Middle frontal gyrus (tissue), 1 donor: ENCODE measurements around the gene GRAMD1C.
"Not testable (repeated sequence)": the region's sequence is repeated elsewhere in the genome, so short reads cannot be mapped to it uniquely, and the experiment has no call there.

Experiments used
- DNase-seq: peaks from one replicate; pipeline ENCODE4 v3.0.0-alpha.2; 2015; ENCODE audit warnings: low spot score; ENCODE audit errors: extremely low spot score

GRAMD1C gene

DNA sequence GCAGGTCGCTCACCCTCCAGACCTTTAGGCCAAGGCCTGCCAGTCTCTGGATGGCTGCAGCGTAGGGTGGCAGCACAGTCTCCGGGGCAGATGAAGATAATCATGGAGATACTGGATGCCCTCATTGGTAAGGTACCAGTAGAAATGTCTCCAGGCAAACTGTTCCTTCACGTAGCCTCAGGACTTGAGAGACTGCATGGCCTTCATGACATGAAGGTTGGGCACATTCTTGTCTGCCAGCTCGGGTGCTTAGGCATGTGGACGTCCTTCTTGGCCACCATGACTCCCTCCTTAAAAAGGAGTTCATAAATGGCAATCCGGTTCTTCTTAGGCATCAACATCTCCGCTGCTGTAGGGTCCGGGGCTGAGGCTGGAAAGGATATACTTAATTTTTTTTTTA lies 11.8 kb downstream of the GRAMD1C start:
- DNase-seq = not testable (repeated sequence)

- no peak for DNase-seq
Measured at GRCh38 chr3:113852506-113852905, 13.9 kb downstream of the GRAMD1C start.

DNA sequence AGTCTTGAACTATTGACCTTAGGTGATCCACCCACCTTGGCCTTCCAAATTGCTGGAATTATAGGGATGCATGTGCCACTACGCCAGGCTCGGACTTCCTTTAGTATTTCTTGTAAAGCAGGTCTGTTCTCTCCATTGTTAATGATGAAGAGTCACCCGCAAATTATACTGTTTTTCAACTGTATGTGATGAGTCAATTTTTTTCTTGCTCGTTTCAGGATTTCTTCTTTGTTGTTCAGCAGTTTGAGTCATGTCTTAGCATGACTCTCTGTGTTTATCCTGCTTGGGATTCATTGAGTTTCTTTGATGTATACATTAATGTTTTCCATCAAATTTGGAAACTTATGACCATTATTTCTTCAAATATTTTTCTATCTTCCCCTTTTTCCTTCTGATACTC lies 28.9 kb downstream of the GRAMD1C start:
- no peak for DNase-seq

DNA sequence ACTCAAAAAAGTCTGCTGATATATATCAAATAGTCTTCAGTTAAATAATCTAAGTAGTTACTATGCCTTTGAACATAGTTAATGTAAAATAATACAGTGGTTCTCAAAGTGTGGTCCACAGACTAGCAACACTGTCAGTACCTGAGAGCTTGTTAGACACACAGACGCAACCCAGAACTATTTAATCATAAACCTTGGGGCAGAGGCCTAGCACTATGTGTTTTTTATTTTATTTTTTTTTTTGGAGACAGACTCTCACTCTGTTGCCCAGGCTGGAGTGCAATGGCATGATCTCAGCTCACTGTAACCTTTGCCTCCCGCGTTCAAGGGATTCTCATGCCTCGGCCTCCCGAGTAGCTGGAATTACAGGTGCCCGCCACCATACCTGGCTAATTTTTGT lies 34.7 kb downstream of the GRAMD1C start:
- no peak for DNase-seq

- DNase-seq = no peak
Measured at GRCh38 chr3:113873814-113874526, 35.4 kb downstream of the GRAMD1C start.

DNA sequence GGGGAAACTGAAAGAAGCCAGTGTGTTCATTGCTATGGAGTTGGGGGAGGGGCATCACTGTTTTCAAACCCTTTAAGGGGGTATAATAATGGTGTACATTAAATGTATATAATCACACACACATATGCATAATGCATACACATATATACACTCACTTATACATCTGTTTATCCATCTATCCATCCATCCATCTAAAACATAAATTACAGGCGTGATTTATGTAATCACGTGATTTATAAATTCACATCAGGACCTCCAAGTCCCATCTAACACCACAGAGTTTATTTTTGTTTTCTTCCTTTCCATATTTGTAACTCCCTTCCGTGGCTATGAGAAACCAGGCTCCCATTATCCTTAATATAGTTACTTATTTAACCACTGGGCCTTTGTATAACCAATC lies 39.8 kb downstream of the GRAMD1C start:
- no peak for DNase-seq

DNA sequence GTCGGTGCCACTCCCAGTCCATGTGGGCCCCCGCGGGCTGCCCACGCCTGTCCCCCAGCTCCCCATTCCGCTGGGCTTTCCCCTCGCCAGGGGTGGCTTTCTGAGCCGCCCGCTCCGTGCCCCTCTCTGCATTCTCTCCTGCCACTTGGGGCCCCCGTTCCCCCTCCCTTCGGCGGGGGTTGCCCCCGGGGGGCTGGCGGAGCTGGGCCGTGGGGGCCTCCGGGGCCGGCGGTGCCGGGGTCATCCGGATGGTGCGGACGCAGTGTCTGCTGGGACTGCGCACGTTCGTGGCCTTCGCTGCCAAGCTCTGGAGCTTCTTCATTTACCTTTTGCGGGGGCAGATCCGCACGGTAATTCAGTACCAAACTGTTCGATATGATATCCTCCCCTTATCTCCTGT lies 46.5 kb downstream of the GRAMD1C start:
- DNase-seq = no peak

DNA sequence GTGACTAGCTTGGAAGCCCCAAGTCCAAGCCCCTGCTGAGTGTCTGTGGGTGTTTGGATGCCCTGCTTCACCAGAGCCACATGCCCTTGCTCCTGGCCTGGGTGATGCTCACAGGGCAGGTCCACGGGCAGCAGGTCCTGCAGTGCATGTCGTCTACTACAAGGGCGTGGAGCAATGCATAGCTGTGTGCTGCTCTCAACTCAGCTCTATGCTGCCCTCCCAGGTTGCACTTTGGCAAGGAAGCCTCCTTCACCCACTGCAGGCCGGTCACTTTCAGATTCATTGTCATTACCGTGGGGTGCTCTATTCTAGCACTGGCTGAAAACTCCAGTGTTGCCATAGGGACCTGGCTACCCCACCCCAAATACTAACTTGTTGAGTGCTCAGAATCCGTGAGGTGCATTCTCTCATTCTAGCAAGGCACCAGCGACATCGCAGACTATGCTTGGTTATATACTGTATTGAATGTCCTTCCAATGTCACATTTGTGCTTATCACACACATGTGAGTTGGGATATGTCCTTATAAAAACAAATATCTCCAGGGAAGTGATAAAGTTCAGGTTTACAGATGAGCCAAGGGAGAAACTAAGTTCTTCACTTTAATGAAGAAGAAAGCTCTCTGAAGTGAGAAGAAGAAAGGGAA lies 51.8 kb downstream of the GRAMD1C start:
- no peak for DNase-seq

GRCh38 chr3:113894927-113895326 lies 56.3 kb downstream of the GRAMD1C start:
- DNase-seq = no peak

DNA sequence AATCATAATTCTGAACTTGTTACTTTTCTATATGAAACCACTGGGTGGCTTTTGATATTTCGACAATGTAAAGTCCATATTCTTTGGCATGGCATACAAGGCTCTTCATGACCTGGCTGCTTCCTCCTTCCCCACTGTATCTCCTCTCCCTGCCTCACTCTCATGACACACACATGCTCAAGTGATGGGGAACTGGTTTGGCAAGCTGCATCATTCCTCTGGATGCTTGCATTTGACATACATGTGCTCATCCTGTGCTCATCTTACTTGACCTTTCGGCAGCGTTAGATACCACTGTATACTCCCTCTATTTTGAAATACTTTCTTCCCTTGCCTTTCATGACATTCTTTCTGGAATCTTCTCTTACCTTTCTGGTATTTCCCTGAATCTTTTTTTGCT lies 57.4 kb downstream of the GRAMD1C start:
- no peak for DNase-seq

- DNase-seq = no peak
Measured at GRCh38 chr3:113896930-113897329, 58.3 kb downstream of the GRAMD1C start.

DNA sequence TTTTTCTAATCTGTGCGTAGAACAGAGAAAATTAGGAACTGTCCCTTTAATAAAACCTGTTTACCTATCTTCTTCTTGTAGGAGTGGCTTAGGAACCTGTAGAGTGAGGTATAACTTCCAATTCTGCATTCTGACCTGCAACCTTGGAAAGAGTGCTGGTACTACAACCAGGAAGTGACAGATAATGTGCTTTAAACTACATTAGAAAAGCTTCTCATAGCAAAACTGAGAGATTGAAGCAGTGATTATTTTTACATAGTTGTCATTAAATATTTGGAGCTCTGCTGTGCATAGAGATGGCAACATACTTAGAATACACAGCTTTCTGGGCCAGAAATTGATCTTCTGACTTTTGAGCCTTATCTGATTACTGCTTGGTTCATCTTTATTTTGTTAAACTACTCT lies 58.8 kb downstream of the GRAMD1C start:
- DNase-seq = no peak

DNA sequence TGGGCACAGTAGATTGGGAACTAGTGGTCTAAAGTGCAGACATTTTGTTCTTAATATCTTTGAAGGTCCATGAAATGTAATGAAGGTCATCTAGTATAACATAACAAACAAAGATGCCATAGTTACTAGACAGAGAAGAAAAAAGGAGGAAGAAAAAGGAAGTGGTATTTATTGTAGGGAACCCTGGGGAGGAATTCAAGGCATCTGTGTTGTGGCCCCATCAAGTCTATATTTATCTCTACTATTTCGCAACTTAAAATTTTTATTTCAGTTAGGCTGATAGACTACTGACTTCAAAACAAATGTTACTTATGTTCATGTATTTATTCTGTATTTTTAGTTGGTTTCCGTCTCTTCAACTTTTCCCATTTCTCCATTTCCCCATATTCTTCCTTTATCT lies 60.3 kb downstream of the GRAMD1C start:
- no peak for DNase-seq

DNA sequence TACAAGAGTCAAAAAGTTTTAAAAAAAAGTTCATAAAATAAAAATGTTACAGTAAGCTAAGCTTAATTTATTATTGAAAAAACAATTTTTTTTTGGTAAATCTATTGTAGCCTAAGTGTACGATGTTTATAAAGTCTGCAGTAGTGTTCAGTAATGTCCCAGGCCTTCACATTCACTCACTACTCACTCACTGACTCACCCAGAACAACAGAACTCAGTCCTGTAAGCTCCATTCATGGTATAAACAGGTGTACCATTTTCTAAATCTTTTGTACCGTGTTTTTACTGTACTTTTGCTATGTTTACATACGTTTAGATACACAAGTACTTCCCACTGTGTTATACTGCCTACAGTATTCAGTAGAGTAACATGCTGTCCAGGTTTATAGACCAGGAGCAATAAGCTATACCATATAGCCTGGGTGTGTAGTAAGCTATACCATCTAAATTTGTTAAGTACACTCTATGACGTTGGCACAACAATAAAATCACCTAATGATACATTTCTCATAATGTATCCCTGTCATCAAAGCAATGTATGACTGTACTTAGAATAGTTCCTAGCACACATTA lies 68.1 kb downstream of the GRAMD1C start:
- no peak for DNase-seq

DNA sequence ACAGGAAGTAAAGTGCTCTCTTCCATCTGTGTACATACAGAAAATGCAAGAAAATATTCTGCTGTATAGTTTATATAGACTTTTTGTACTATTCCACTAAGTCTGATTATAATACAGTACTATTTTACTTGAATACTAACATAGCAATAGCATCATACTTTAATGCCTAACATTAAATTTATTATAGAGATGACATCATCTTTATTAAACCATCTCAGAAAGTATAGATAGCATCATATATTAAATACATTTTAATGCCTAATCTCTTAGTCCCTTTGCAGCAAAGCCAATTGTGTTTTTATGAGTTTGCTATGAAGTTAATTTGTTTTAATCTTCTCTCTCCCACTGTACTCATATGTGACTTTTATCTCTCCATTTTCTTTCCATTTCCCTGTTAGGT lies 69.5 kb downstream of the GRAMD1C start:
- DNase-seq = no peak

DNA sequence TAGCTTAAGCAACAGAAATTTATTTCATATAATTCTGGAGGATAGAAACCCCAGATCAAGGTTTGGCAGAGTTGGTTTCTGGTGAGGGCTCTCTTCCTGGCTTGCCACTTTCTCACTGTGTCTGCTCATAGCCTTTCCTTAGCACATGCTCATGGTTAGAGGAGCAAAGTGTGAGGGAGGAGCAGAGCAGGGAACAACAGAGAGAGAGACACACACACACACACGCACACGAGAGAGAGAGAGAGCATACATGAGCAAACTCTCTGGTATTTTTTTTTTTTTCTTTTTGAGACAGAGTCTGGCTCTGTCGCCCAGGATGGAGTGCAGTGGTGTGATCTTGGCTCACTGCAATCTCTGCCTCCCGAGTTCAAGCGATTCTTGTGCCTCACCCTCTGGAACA lies 72.4 kb downstream of the GRAMD1C start:
- no peak for DNase-seq

- no peak for DNase-seq
Measured at GRCh38 chr3:113912552-113913236, 74.1 kb downstream of the GRAMD1C start.

DNA sequence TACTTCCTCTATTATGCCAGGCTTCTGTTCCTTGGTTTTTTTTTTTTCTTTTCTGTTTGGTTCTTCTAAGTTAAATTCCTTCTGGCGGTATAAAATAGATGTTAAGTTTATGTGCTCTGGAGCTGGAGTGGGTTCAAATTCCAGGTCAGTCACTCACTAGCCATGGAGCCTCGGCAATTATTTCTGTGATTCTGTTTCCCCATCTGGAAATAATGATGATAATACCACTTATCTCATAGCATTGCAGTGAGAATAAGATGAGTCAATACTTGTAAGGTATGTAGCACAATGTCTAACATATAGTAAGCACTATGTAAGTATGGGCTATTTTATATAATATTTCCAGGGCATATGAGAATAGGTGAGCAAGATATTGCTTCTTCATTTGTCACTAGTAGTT lies 76.1 kb downstream of the GRAMD1C start:
- DNase-seq = no peak

DNA sequence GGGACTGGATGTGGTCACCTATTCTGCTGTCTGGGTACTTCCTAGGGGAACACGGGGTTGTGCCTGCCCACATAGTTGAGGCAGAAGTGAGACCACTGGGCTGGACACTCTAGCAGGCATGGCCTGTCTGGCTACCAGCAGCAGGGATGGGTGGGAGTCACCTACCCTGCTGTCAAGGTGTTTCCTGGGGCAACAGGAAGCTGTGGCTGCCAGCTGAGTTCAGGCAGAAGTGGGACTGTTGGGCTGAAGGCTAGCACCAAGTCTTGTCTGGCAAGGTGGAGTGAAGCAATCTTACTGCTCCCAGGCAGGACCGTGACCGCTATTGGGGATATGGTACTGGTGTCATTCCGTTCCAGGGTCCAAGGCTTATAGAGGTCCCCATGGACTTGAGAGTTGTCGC lies 89.0 kb downstream of the GRAMD1C start:
- no peak for DNase-seq

DNA sequence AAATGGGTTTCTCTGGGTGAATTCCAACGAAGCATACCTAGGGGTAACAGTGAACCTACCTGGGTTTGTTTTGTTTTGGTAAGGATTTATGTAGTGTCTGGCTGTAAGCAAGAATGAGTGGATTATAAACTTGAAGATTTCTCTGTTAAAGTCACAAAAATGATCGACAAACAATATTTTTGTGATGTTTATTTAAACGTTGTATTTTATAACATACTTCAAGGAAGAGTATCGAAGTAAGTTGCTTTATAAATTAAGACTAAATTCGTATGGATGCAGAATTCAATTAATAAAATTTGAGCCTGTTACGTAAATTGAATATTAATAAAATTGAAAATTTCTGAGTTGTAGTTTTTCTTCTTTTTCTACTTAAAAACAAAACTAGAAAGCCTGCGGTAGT lies 108.2 kb downstream of the GRAMD1C start:
- DNase-seq = no peak

- DNase-seq = no peak
Measured at GRCh38 chr3:113947372-113948014, 108.9 kb downstream of the GRAMD1C start, which contains the start of gene ZDHHC23. TSS of gene ZDHHC23 (plus strand) at chr3:113948013. CDS start at chr3:113948803, 790 bp downstream.
